GM10847 (cell line): Measurements from ENCODE around the gene SCN3B.

Experiments used
- POLR2A ChIP-seq: IDR thresholded peaks from 2 replicates; pipeline ENCODE4 v1.6.1; 2011; ENCODE audit not compliant: insufficient read length; ENCODE audit errors: extremely low read depth

The SCN3B gene

GRCh38 chr11:123588117-123588863, 66.1 kb downstream of the SCN3B start:
- TF ChIP-seq POLR2A, result no peak

GRCh38 chr11:123587559-123587958, 66.9 kb downstream of the SCN3B start:
- TF ChIP-seq POLR2A, result no peak

- TF ChIP-seq POLR2A, result no peak
Measured at GRCh38 chr11:123587044-123587443, 67.4 kb downstream of the SCN3B start.

GRCh38 chr11:123586568-123586967, 67.9 kb downstream of the SCN3B start:
- TF ChIP-seq POLR2A, result no peak

GRCh38 chr11:123585706-123586105, 68.7 kb downstream of the SCN3B start:
- no peak for TF ChIP-seq POLR2A

- TF ChIP-seq POLR2A, result no peak
Measured at GRCh38 chr11:123585206-123585605, 69.2 kb downstream of the SCN3B start.

GRCh38 chr11:123584737-123585136, 69.7 kb downstream of the SCN3B start:
- TF ChIP-seq POLR2A, result no peak

- no peak for TF ChIP-seq POLR2A
Measured at GRCh38 chr11:123584186-123584585, 70.2 kb downstream of the SCN3B start.

- no peak for TF ChIP-seq POLR2A
Measured at GRCh38 chr11:123582992-123583504, 71.4 kb downstream of the SCN3B start.

GRCh38 chr11:123581651-123582399, 72.6 kb downstream of the SCN3B start:
- TF ChIP-seq POLR2A, result no peak

GRCh38 chr11:123580557-123581275, 73.7 kb downstream of the SCN3B start:
- no peak for TF ChIP-seq POLR2A

- TF ChIP-seq POLR2A, result no peak
Measured at GRCh38 chr11:123580137-123580536, 74.3 kb downstream of the SCN3B start.

GRCh38 chr11:123579482-123579812, 75.0 kb downstream of the SCN3B start:
- no peak for TF ChIP-seq POLR2A
